Measurements from ENCODE around the gene RBMS1.

The RBMS1 gene

DNA sequence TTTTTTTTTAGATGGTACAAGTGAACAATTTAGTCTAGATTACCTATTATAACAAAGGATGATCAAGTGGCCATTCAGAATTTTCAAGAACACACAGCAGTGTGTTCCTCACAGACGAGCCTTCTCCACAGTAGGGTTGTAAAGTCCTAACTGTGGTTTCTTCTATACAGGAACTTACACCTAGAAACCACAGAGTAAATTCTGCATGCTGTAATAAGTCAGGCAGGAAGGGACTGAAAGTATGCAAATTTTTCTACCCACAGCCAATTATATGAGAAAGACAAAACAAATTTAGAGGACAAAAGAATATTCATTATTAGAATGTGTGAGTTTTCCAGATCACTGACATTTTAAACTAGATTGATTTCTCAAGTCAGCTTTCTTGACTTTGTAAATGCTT is 99.5 kb downstream of the RBMS1 start:
- no peak for TF ChIP-seq EZH2phosphoT487 (IDR thresholded peaks at IDR 0.05; ENCODE audit: borderline replicate concordance)
- TF ChIP-seq, protein P1, sequence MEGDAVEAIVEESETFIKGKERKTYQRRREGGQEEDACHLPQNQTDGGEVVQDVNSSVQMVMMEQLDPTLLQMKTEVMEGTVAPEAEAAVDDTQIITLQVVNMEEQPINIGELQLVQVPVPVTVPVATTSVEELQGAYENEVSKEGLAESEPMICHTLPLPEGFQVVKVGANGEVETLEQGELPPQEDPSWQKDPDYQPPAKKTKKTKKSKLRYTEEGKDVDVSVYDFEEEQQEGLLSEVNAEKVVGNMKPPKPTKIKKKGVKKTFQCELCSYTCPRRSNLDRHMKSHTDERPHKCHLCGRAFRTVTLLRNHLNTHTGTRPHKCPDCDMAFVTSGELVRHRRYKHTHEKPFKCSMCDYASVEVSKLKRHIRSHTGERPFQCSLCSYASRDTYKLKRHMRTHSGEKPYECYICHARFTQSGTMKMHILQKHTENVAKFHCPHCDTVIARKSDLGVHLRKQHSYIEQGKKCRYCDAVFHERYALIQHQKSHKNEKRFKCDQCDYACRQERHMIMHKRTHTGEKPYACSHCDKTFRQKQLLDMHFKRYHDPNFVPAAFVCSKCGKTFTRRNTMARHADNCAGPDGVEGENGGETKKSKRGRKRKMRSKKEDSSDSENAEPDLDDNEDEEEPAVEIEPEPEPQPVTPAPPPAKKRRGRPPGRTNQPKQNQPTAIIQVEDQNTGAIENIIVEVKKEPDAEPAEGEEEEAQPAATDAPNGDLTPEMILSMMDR (conservative IDR thresholded peaks at IDR 0.05; ENCODE audit: low read length), result no peak
- H3K9me2 ChIP-seq (replicated peaks; ENCODE audit: low read depth, low read length), result no peaks in the 10 kb centered on the region
- peak overlapping the region; percentile 58 for H3K4me3 ChIP-seq (ENCODE audit: low read length, poor library complexity, severe bottlenecking)
- H3K36me3 ChIP-seq (ENCODE audit: insufficient read depth, low read length), result no peaks in the 10 kb centered on the region
- H3K4me1 ChIP-seq (ENCODE audit: insufficient read depth, low read length, poor library complexity, severe bottlenecking), result peaks cover 88% of the 10 kb centered on the region
- H3K9ac ChIP-seq (ENCODE audit: low read depth, low read length, poor library complexity, severe bottlenecking), result peak overlapping the region; percentile 48
- H2AFZ ChIP-seq (ENCODE audit: low read length), result no peak overlapping the region
- peaks cover 8% of the 10 kb centered on the region; the same call in 1 of the 2 replicates for H3F3A ChIP-seq (ENCODE audit: low read depth)
- H3K79me2 ChIP-seq (ENCODE audit: insufficient read depth, low read length), result peaks cover 99% of the 10 kb centered on the region
- no peaks in the 10 kb centered on the region for H3K9me3 ChIP-seq (ENCODE audit: insufficient read depth, low read depth, low read length)
- H4K20me1 ChIP-seq (ENCODE audit: insufficient read depth, low read length, poor library complexity, severe bottlenecking), result peaks cover 6% of the 10 kb centered on the region
- H3K4me2 ChIP-seq (ENCODE audit: low read depth, low read length, poor library complexity, severe bottlenecking), result peak overlapping the region; percentile 70
- H3K27me3 ChIP-seq (ENCODE audit: insufficient read depth, low read length, poor library complexity, severe bottlenecking), result no peaks in the 10 kb centered on the region

DNA sequence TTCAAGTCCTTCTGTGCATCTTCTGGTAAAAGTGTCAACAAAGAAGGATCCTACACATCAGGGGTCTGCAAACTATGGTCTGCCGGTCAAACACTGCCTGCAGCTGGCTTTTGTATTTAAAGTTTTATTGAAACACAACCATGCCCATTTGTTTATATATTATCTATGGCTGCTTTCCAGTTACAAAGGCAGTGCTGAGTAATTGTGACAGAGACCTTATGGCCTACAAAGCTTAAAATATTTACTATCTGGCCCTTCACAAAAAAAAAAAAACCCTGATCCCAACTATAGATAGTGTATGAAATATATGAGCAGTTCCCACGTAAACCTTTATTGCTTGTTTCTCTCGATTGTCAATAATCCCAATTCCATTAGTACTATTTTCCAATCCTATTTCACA is 101.4 kb downstream of the RBMS1 start:
- peaks cover 88% of the 10 kb centered on the region for H3K4me1 ChIP-seq (ENCODE audit: insufficient read depth, low read length, poor library complexity, severe bottlenecking)
- H4K20me1 ChIP-seq (ENCODE audit: insufficient read depth, low read length, poor library complexity, severe bottlenecking), result peaks cover 14% of the 10 kb centered on the region
- peak overlapping the region; percentile 6 for H3K4me3 ChIP-seq (ENCODE audit: low read length, poor library complexity, severe bottlenecking)
- H3K27me3 ChIP-seq (ENCODE audit: insufficient read depth, low read length, poor library complexity, severe bottlenecking), result no peaks in the 10 kb centered on the region
- no peak for TF ChIP-seq EZH2phosphoT487 (IDR thresholded peaks at IDR 0.05; ENCODE audit: borderline replicate concordance)
- TF ChIP-seq, protein P1 (conservative IDR thresholded peaks at IDR 0.05; ENCODE audit: low read length), result no peak
- H3K79me2 ChIP-seq (ENCODE audit: insufficient read depth, low read length), result peaks cover 99% of the 10 kb centered on the region
- peak overlapping the region; percentile 10 for H3K9ac ChIP-seq (ENCODE audit: low read depth, low read length, poor library complexity, severe bottlenecking)
- H3K36me3 ChIP-seq (ENCODE audit: insufficient read depth, low read length), result no peaks in the 10 kb centered on the region
- H3K4me2 ChIP-seq (ENCODE audit: low read depth, low read length, poor library complexity, severe bottlenecking), result peak overlapping the region; percentile 70
- no peaks in the 10 kb centered on the region for H3K9me2 ChIP-seq (replicated peaks; ENCODE audit: low read depth, low read length)
- H3F3A ChIP-seq (ENCODE audit: low read depth), result peaks cover 4% of the 10 kb centered on the region; the same call in 1 of the 2 replicates
- no peak overlapping the region for H2AFZ ChIP-seq (ENCODE audit: low read length)
- no peaks in the 10 kb centered on the region for H3K9me3 ChIP-seq (ENCODE audit: insufficient read depth, low read depth, low read length)

DNA sequence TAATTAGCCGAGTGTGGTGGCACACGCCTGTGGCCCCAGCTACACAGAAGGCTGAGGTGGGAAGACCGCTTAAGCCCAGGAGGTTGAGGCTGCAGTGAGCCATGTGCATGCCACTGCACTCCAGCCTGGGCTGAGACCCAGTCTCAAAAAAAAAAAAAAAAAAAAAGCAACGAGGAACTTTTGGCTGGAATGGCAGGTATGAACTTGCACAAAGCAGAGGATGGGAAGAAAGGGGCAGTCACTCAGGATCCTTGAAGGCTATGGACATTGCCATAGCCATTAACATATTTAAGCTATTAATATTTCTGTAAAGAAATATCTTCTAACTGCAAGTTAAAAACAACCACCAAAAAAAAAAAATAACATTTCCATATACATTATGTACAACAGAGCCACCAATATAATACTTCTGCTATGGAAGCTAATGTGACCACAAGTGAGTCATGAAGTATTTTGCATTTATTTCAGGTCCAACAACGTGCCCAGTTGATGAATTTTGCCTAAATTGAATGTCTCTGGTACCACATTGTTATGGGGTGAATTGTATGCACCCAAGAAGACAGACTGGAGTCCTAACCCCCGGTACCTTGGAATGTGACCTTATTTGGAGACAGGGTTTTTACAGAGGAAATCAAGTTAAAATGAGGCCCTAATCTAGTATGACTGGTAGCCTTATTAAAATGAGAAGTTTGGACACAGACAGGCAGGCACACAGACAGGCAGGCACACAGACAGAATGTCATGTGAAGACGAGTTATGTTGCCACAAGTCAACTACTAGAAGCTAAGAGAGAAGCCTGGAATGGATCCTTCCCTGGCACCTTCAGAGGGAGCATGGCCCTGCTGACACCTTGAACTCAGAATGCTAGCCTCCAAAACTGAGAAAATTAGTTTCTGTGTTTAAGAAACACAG is 102.8 kb downstream of the RBMS1 start:
- Histone ChIP-seq H3K4me3 (ENCODE audit: low read length, poor library complexity, severe bottlenecking) (peak overlapping the region; percentile 34), H3K27me3 (ENCODE audit: insufficient read depth, low read length, poor library complexity, severe bottlenecking) (no peaks in the 10 kb centered on the region), H2AFZ (ENCODE audit: low read length) (no peak overlapping the region), H3F3A (ENCODE audit: low read depth) (peaks cover 4% of the 10 kb centered on the region; the same call in 1 of the 2 replicates), H3K9me3 (ENCODE audit: insufficient read depth, low read depth, low read length) (no peaks in the 10 kb centered on the region), H3K4me2 (ENCODE audit: low read depth, low read length, poor library complexity, severe bottlenecking) (peak overlapping the region; percentile 70), H3K79me2 (ENCODE audit: insufficient read depth, low read length) (peaks cover 98% of the 10 kb centered on the region), H3K9me2 (replicated peaks; ENCODE audit: low read depth, low read length) (no peaks in the 10 kb centered on the region), H3K36me3 (ENCODE audit: insufficient read depth, low read length) (no peaks in the 10 kb centered on the region), H3K4me1 (ENCODE audit: insufficient read depth, low read length, poor library complexity, severe bottlenecking) (peaks cover 85% of the 10 kb centered on the region), H3K9ac (ENCODE audit: low read depth, low read length, poor library complexity, severe bottlenecking) (peak overlapping the region; percentile 24), H4K20me1 (ENCODE audit: insufficient read depth, low read length, poor library complexity, severe bottlenecking) (peaks cover 20% of the 10 kb centered on the region)
- no peak for TF ChIP-seq EZH2phosphoT487 (IDR thresholded peaks at IDR 0.05; ENCODE audit: borderline replicate concordance)
- TF ChIP-seq, protein P1 (conservative IDR thresholded peaks at IDR 0.05; ENCODE audit: low read length), result no peak
